PC-9 (cell line): ENCODE measurements around the gene PLB1.

Experiments used
- EZH2 ChIP-seq: fragments of 200-600 bp; sonication (generic); IDR thresholded peaks from 2 replicates; pipeline ENCODE4 v1.8.0; 2017; ENCODE audit warnings: antibody characterized with exemption, low read depth
- TF ChIP-seq, protein P1 (sequence below): fragments of 200-600 bp; sonication (generic); conservative IDR thresholded peaks from 2 replicates; pipeline ENCODE4 v1.6.1; 2017; ENCODE audit warnings: mixed run types, antibody characterized with exemption, mild to moderate bottlenecking, moderate library complexity

DNA sequence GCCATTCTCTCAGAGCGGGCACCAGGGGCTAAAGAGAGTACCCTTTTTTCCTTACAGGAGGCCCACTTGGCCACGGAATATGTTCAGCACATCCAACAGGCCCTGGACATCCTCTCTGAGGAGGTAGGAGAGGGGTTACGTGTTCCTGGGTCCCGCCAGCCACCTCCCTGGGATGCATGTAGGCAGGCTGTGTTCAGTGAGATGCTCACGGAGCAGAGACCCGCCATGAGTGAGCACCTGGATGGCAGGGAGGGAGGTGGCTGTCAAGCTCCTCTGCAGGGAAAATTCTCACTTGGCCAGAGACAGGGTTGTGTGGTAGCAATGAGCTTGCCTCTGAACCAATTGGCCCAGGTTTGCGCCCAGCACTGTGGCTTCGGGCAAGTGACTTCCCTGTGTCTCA is 132.6 kb downstream of the PLB1 start:
- TF ChIP-seq, protein P1, sequence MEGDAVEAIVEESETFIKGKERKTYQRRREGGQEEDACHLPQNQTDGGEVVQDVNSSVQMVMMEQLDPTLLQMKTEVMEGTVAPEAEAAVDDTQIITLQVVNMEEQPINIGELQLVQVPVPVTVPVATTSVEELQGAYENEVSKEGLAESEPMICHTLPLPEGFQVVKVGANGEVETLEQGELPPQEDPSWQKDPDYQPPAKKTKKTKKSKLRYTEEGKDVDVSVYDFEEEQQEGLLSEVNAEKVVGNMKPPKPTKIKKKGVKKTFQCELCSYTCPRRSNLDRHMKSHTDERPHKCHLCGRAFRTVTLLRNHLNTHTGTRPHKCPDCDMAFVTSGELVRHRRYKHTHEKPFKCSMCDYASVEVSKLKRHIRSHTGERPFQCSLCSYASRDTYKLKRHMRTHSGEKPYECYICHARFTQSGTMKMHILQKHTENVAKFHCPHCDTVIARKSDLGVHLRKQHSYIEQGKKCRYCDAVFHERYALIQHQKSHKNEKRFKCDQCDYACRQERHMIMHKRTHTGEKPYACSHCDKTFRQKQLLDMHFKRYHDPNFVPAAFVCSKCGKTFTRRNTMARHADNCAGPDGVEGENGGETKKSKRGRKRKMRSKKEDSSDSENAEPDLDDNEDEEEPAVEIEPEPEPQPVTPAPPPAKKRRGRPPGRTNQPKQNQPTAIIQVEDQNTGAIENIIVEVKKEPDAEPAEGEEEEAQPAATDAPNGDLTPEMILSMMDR = no peak
- no peak for TF ChIP-seq EZH2
